Caco-2 (cell line): Measurements from ENCODE around the gene CXCR6. TPM values are rescaled to one million over a fixed set of nuclear protein-coding genes. Genes with fewer than 3 reads are reported as not detected.

Experiments used
- BruUV-seq: library from RNA; stranded (reverse); fragments of 400-500 nt; replicated peaks from 2 replicates; lab custom pipeline; 2021; lab: Mats Ljungman, UMichigan
- CTCF ChIA-PET: fragments of 300-600 bp; sonication (Branson Sonifier 250); formaldehyde crosslinking; loops from one replicate; lab custom pipeline; 2022; ENCODE audit warnings: antibody characterized with exemption; lab: Charles Lee
- POLR2A ChIA-PET: fragments of 300-600 bp; sonication (Branson Sonifier 250); formaldehyde crosslinking; loops from one replicate; lab custom pipeline; 2022; ENCODE audit warnings: antibody characterized with exemption; lab: Charles Lee
- DNase-seq, 2 experiments: peaks; one replicate each; pipeline versions ENCODE4 v3.0.0 to v3.0.0-alpha.2; 2020 to 2022
- H3K27me3 ChIP-seq: replicated peaks from 2 replicates; pipeline ENCODE4 v1.6.0; 2011; ENCODE audit warnings: low read length; ENCODE audit not compliant: control insufficient read depth, insufficient read depth
- H3K36me3 ChIP-seq: 2 replicates; pipeline ENCODE4 v1.5.1; 2011; ENCODE audit warnings: low read length; ENCODE audit not compliant: control insufficient read depth, insufficient read depth
- H3K4me1 ChIP-seq: fragments of 250-450 bp; sonication (Bioruptor Pico); 2 replicates; pipeline ENCODE4 v1.5.1; 2020; ENCODE audit warnings: mild to moderate bottlenecking
- H3K4me3 ChIP-seq: 2 replicates; pipeline ENCODE4 v1.5.1; 2011; ENCODE audit warnings: low read depth, mild to moderate bottlenecking, control low read depth, low read length
- H3K9me3 ChIP-seq: fragments of 250-450 bp; sonication (Bioruptor Pico); 2 replicates; pipeline ENCODE4 v1.5.1; 2020; ENCODE audit warnings: mild to moderate bottlenecking, moderate library complexity
- H3K27ac Mint-ChIP-seq: one replicate; pipeline ENCODE4 v1.8.0; 2022; ENCODE audit warnings: mixed read lengths; ENCODE audit not compliant: unreplicated experiment
- H3K27me3 Mint-ChIP-seq: one replicate; pipeline ENCODE4 v1.8.0; 2022; ENCODE audit warnings: mixed read lengths; ENCODE audit not compliant: insufficient read depth, unreplicated experiment
- H3K36me3 Mint-ChIP-seq: one replicate; pipeline ENCODE4 v1.8.0; 2022; ENCODE audit warnings: mild to moderate bottlenecking, mixed read lengths; ENCODE audit not compliant: insufficient read depth, unreplicated experiment
- H3K4me1 Mint-ChIP-seq: one replicate; pipeline ENCODE4 v1.8.0; 2022; ENCODE audit warnings: low read depth, mixed read lengths; ENCODE audit not compliant: unreplicated experiment
- H3K4me3 Mint-ChIP-seq: one replicate; pipeline ENCODE4 v1.8.0; 2022; ENCODE audit warnings: mild to moderate bottlenecking, moderate library complexity, mixed read lengths; ENCODE audit not compliant: unreplicated experiment
- H3K9me3 Mint-ChIP-seq: one replicate; pipeline ENCODE4 v1.8.0; 2022; ENCODE audit warnings: mixed read lengths; ENCODE audit not compliant: unreplicated experiment
- intact Hi-C: fragments of 100-400 bp; cut with micrococcal nuclease; formaldehyde crosslinking; loops from one replicate; pipeline ENCODE4 v1.10.0; 2022; ENCODE audit not compliant: unreplicated experiment
- total RNA-seq: library from RNA; stranded (reverse); gene quantifications from 2 replicates; pipeline ENCODE4 v1.2.3, GENCODE V29; 2022
- TF ChIP-seq, protein P1 (sequence below), 2 experiments: fragments of 200-600 bp in 1 of 2; IDR thresholded peaks; 1 replicate in 1 of 2; 2 replicates in 1 of 2; pipeline versions ENCODE4 v1.5.1 to v1.8.0; 2011 to 2022; ENCODE audit warnings: antibody characterized with exemption in 1 of 2, control low read depth in 1 of 2, inconsistent platforms in 1 of 2, low read depth in 1 of 2, low read length in 1 of 2, mild to moderate bottlenecking in 1 of 2, moderate library complexity in 1 of 2; ENCODE audit not compliant: insufficient read depth in 1 of 2, severe bottlenecking in 1 of 2, unreplicated experiment in 1 of 2

Gene CXCR6
- total RNA-seq, 1 experiment from 2014 or later, result not detected

DNA sequence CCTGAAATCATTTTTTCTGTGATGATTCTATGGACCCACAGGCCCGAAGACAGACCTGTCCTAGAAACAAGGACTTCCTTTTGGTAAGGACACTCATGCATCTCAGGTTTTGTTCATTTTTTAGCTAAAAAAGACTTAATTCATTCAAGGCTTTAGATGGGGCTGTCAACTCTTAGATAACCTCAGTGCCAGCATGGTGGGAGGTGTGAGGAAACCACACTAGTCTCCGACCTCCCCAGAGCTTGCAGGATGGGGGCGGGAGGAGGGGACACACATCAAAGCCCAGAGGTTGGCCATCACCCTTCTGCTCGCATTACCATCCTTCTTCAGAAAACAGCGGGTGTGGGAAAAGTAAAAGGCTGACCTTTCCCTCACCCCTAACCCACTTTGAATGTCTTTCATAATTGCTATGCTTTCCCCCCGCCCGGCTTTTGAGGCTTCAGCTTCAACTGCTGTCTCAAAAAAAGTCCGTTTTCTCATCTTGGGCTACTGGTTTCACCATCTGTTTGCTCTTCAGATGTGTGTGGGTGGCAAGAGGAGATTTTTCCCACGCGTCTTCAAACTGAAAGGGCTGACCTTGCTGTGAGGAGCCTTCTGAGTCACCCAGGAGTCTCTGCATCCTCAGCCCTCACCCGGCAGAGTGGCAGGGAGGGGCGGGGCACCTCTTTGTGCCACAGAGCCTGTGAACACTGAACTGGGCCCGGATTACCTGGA, 27.6 kb upstream of the CXCR6 start:
- H3K4me3 Mint-ChIP-seq, result no peak overlapping the region
- Histone ChIP-seq H3K36me3 (no peaks in the 10 kb centered on the region), H3K4me1 (no peaks in the 10 kb centered on the region), H3K9me3 (no peaks in the 10 kb centered on the region), H3K27me3 (no peaks in the 10 kb centered on the region), H3K4me3 (no peak overlapping the region)
- no peaks in the 10 kb centered on the region for H3K9me3 Mint-ChIP-seq
- H3K4me1 Mint-ChIP-seq, result no peaks in the 10 kb centered on the region
- no TSS peak for BruUV-seq
- DNase-seq, result no peak
- POLR2A ChIA-PET, result no interaction called here
- no peaks in the 10 kb centered on the region for H3K36me3 Mint-ChIP-seq
- no peaks in the 10 kb centered on the region for H3K27me3 Mint-ChIP-seq
- TF ChIP-seq, protein P1, sequence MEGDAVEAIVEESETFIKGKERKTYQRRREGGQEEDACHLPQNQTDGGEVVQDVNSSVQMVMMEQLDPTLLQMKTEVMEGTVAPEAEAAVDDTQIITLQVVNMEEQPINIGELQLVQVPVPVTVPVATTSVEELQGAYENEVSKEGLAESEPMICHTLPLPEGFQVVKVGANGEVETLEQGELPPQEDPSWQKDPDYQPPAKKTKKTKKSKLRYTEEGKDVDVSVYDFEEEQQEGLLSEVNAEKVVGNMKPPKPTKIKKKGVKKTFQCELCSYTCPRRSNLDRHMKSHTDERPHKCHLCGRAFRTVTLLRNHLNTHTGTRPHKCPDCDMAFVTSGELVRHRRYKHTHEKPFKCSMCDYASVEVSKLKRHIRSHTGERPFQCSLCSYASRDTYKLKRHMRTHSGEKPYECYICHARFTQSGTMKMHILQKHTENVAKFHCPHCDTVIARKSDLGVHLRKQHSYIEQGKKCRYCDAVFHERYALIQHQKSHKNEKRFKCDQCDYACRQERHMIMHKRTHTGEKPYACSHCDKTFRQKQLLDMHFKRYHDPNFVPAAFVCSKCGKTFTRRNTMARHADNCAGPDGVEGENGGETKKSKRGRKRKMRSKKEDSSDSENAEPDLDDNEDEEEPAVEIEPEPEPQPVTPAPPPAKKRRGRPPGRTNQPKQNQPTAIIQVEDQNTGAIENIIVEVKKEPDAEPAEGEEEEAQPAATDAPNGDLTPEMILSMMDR (IDR thresholded peaks at IDR 0.05; ENCODE audit: insufficient read depth in 1 of 2, low read depth in 1 of 2, low read length in 1 of 2, severe bottlenecking in 1 of 2, unreplicated experiment in 1 of 2), result no peak
- CTCF ChIA-PET, result no interaction called here
- H3K27ac Mint-ChIP-seq, result no peak overlapping the region
- intact Hi-C loops, result no loop called here

DNA sequence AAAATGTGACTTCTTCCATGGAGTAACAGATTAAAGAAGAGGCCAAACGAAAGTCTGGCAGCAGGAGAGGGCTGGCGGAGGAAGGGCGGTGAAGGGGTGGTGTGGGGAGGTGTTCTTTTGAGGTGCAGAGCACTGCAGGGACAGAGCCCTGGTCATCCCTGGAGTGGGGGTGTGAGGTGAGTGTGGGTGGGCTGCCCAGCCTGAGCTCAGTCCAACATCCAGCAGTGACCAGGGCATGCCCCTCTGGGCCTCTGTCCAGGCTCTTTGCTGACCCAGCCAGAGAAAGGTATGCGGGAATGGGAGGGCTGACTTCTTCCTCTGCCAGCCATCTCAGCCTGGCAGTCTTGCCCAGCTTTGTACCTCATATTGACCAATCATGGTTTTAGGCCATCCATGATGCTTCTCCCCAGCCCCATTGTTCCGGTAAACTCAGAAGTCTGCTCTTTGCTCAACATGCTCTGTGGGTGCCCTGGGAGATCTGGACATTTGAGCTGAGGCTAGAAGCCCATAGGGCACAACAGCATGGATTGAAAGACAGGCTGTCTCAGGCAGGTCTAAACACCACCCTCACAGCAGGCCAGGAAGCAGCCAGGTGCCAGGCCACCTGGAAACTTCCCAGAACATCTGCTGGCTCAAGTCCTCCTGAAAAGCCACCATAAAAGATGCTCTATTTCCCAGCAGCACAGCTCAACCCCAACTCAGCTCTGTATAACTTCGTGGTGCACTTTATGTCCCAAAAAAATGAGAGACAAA, 25.9 kb upstream of the CXCR6 start:
- H3K36me3 ChIP-seq, result no peaks in the 10 kb centered on the region
- ChIA-PET CTCF (no interaction called here), POLR2A (no interaction called here)
- DNase-seq, result no peak
- Mint-ChIP-seq H3K9me3 (no peaks in the 10 kb centered on the region), H3K4me1 (no peaks in the 10 kb centered on the region), H3K4me3 (no peak overlapping the region), H3K27me3 (no peaks in the 10 kb centered on the region), H3K36me3 (peaks cover 10% of the 10 kb centered on the region), H3K27ac (no peak overlapping the region)
- intact Hi-C loops, result no loop called here
- BruUV-seq, result no TSS peak
- H3K4me1 ChIP-seq, result no peaks in the 10 kb centered on the region
- H3K9me3 ChIP-seq, result no peaks in the 10 kb centered on the region
- H3K4me3 ChIP-seq, result no peak overlapping the region
- no peaks in the 10 kb centered on the region for H3K27me3 ChIP-seq
- TF ChIP-seq, protein P1 (IDR thresholded peaks at IDR 0.05; ENCODE audit: insufficient read depth in 1 of 2, low read depth in 1 of 2, low read length in 1 of 2, severe bottlenecking in 1 of 2, unreplicated experiment in 1 of 2), result no peak

- Mint-ChIP-seq H3K4me3 (no peak overlapping the region), H3K9me3 (no peaks in the 10 kb centered on the region), H3K27ac (no peak overlapping the region), H3K4me1 (no peaks in the 10 kb centered on the region), H3K36me3 (peaks cover 10% of the 10 kb centered on the region), H3K27me3 (no peaks in the 10 kb centered on the region)
- intact Hi-C loops, result no loop called here
- CTCF ChIA-PET, result interaction anchor here (0.5 kb wide), 1 partner anchor 158 kb away, joined by 3 read pairs; no protein-coding TSS in a partner anchor
- Histone ChIP-seq H3K9me3 (no peaks in the 10 kb centered on the region), H3K4me3 (no peak overlapping the region), H3K27me3 (no peaks in the 10 kb centered on the region), H3K36me3 (no peaks in the 10 kb centered on the region), H3K4me1 (no peaks in the 10 kb centered on the region)
- no TSS peak for BruUV-seq
- no peak for DNase-seq
- POLR2A ChIA-PET, result no interaction called here
- TF ChIP-seq, protein P1 (IDR thresholded peaks at IDR 0.05; ENCODE audit: insufficient read depth in 1 of 2, low read depth in 1 of 2, low read length in 1 of 2, severe bottlenecking in 1 of 2, unreplicated experiment in 1 of 2), result no peak
These were observed 21.9 kb upstream of the CXCR6 start for GRCh38 chr3:45921158-45922038.
